HepG2 (cell line): Measurements from ENCODE around the gene PTPRE. TPM values are rescaled to one million over a fixed set of nuclear protein-coding genes. Genes with fewer than 3 reads are reported as not detected.

Experiments used
- ATAC-seq: fragments of 200-7000 bp; cut with Tn5 transposase; 3 replicates; pipeline ENCODE4 v1.9.1; 2020; ENCODE audit warnings: mild to moderate bottlenecking, moderate library complexity
- BruUV-seq: library from RNA; stranded (reverse); fragments of 400-500 nt; replicated peaks from 2 replicates; lab custom pipeline; 2021; lab: Mats Ljungman, UMichigan
- CTCF ChIA-PET: fragments of 300-600 bp; formaldehyde crosslinking; extraction: SDS; loops from one replicate; lab custom pipeline; 2021; ENCODE audit warnings: low total read pairs, inconsistent platforms, low intra/inter-chr PET ratio; lab: Yijun Ruan, JAX
- POLR2A ChIA-PET: fragments of 350-600 bp; sonication (Branson Sonifier 250); formaldehyde crosslinking; loops from one replicate; lab custom pipeline; 2020; ENCODE audit warnings: antibody characterized with exemption, inconsistent platforms; lab: Yijun Ruan, JAX
- DNase-seq: peaks from one replicate; pipeline ENCODE4 v3.0.0-alpha.2; 2015; ENCODE audit warnings: low spot score
- FAIRE-seq: peaks from 3 replicates; lab custom pipeline; 2011; peaks lifted over from hg19 to GRCh38; lab: Jason Lieb, UNC
- H2AFZ ChIP-seq: one replicate; pipeline ENCODE4 v1.6.1; 2011; ENCODE audit warnings: low read length, inconsistent platforms
- H3K27ac ChIP-seq: fragments of 300-600 bp; 3 replicates; pipeline ENCODE4 v1.8.0; 2011; ENCODE audit warnings: mixed run types, mild to moderate bottlenecking, mixed read lengths, low read length, inconsistent platforms; ENCODE audit not compliant: insufficient read depth; ENCODE audit errors: extremely low read length
- H3K27me3 ChIP-seq, 2 experiments: fragments of 200-600 bp in 1 of 2; 2 replicates in 1 of 2; 3 replicates in 1 of 2; pipeline versions ENCODE4 v1.6.0 to v1.8.0; 2011; ENCODE audit warnings: low read length in 2 of 2, mild to moderate bottlenecking in 2 of 2, moderate library complexity in 2 of 2, inconsistent platforms in 1 of 2; ENCODE audit not compliant: insufficient read depth in 2 of 2, control insufficient read depth in 1 of 2
- H3K36me3 ChIP-seq, 2 experiments: fragments of 200-600 bp in 1 of 2; replicated peaks in 1 of 2; 2 replicates in 1 of 2; 3 replicates in 1 of 2; pipeline versions ENCODE4 v1.5.1 to v1.8.0; 2011; ENCODE audit warnings: low read length in 2 of 2, inconsistent platforms in 1 of 2; ENCODE audit not compliant: insufficient read depth in 2 of 2, control insufficient read depth in 1 of 2
- H3K4me1 ChIP-seq: 2 replicates; pipeline ENCODE4 v1.5.1; 2012; ENCODE audit warnings: low read length, inconsistent platforms; ENCODE audit not compliant: insufficient read depth
- H3K4me2 ChIP-seq: 2 replicates; pipeline ENCODE4 v1.6.0; 2011; ENCODE audit warnings: low read depth, low read length, inconsistent platforms
- H3K4me3 ChIP-seq, 3 experiments: fragments of 200-600 bp in 1 of 3; sonication (generic), shearing (Covaris generic) in 1 of 3; replicated peaks in 1 of 3; 2 replicates each; pipeline ENCODE4 v1.5.1; 2011 to 2016; ENCODE audit warnings: low read length in 3 of 3, inconsistent platforms in 2 of 3, low read depth in 2 of 3, mild to moderate bottlenecking in 2 of 3, control low read depth in 1 of 3, mixed read lengths in 1 of 3; ENCODE audit not compliant: insufficient read depth in 1 of 3
- H3K79me2 ChIP-seq: one replicate; pipeline ENCODE4 v1.6.1; 2011; ENCODE audit warnings: low read length, inconsistent platforms; ENCODE audit not compliant: insufficient read depth
- H3K9ac ChIP-seq: 2 replicates; pipeline ENCODE4 v1.6.0; 2011; ENCODE audit warnings: mild to moderate bottlenecking, low read depth, low read length, inconsistent platforms; ENCODE audit not compliant: insufficient read depth
- H3K9me3 ChIP-seq: 2 replicates; pipeline ENCODE4 v1.5.1; 2012; ENCODE audit warnings: mild to moderate bottlenecking, low read length
- H4K20me1 ChIP-seq: 2 replicates; pipeline ENCODE4 v1.6.0; 2011; ENCODE audit warnings: inconsistent platforms, mild to moderate bottlenecking, low read length, moderate library complexity; ENCODE audit not compliant: insufficient read depth
- AGO1 ChIP-seq: fragments of 200-400 bp; formaldehyde crosslinking; IDR thresholded peaks from 2 replicates; pipeline ENCODE4 v1.6.1; 2017; ENCODE audit warnings: mild to moderate bottlenecking, low read depth, low read length, moderate library complexity; ENCODE audit not compliant: poor library complexity, severe bottlenecking
- AGO2 ChIP-seq: fragments of 200-400 bp; formaldehyde crosslinking; optimal IDR thresholded peaks from 2 replicates; pipeline ENCODE3; 2017; ENCODE audit warnings: mild to moderate bottlenecking, low read depth, low read length, moderate library complexity
- ATF7-NPFF ChIP-seq: sonication (generic); formaldehyde crosslinking; IDR thresholded peaks from 2 replicates; pipeline ENCODE4 v1.8.1; 2023; ENCODE audit warnings: mild to moderate bottlenecking, low read depth, missing genetic modification reagents, moderate library complexity
- DR1 ChIP-seq: sonication (generic); formaldehyde crosslinking; IDR thresholded peaks from 2 replicates; pipeline ENCODE4 v1.8.0; 2021; ENCODE audit warnings: mild to moderate bottlenecking, missing genetic modification reagents, inconsistent platforms
- FOSL2 ChIP-seq: sonication (generic); formaldehyde crosslinking; IDR thresholded peaks from 2 replicates; pipeline ENCODE4 v1.4.0; 2020; ENCODE audit warnings: missing genetic modification reagents
- ZFP37 ChIP-seq: sonication (generic); formaldehyde crosslinking; IDR thresholded peaks from 2 replicates; pipeline ENCODE4 v1.4.0; 2020; ENCODE audit warnings: missing genetic modification reagents, borderline replicate concordance
- ZNF331 ChIP-seq: sonication (generic); formaldehyde crosslinking; IDR thresholded peaks from 2 replicates; pipeline ENCODE4 v1.4.0; 2020; ENCODE audit warnings: missing genetic modification reagents
- ZNF543 ChIP-seq: sonication (generic); formaldehyde crosslinking; IDR thresholded peaks from 2 replicates; pipeline ENCODE4 v1.4.0; 2020; ENCODE audit warnings: mild to moderate bottlenecking, missing genetic modification reagents
- ZNF615 ChIP-seq: sonication (generic); formaldehyde crosslinking; IDR thresholded peaks from 2 replicates; pipeline ENCODE4 v1.5.0; 2020; ENCODE audit warnings: mild to moderate bottlenecking, missing genetic modification reagents, borderline replicate concordance
- WGBS: methylation state at CpG from one replicate; pipeline ENCODE4 v1.1.6; 2017; ENCODE audit warnings: low lambda C conversion rate; 5-methylcytosine and 5-hydroxymethylcytosine counted together
- in situ Hi-C: cut with HindIII; loops from 2 replicates; pipeline ENCODE4 v1.10.0; 2017; ENCODE audit warnings: low pct_unique_long_range_greater_than_20kb; ENCODE audit not compliant: extremely low pct_ligation_motif_present
- intact Hi-C: fragments of 100-400 bp; cut with micrococcal nuclease; formaldehyde crosslinking; loops from one replicate; pipeline ENCODE4 v1.10.0; 2022; ENCODE audit not compliant: unreplicated experiment
- polyA plus RNA-seq, 8 experiments: library from polyadenylated mRNA; depleted of rRNA in 3 of 8; stranded (reverse) in 7 of 8; unstranded in 1 of 8; fragments of >200 nt; fragmentation: Illumina TruSeq in 4 of 8; extraction: Trizol in 4 of 8; gene quantifications; 2 replicates each; pipeline versions ENCODE4 v1.2.1 to v1.2.3, GENCODE V29; 2011 to 2016; ENCODE audit warnings: low read depth in 4 of 8, missing spikeins in 1 of 8, mixed read lengths in 1 of 8; ENCODE audit not compliant: insufficient read depth in 1 of 8
- total RNA-seq, 5 experiments: library from RNA; depleted of rRNA; stranded (reverse); fragments of >200 nt; fragmentation: Illumina TruSeq; extraction: Trizol; gene quantifications; 2 replicates each; pipeline ENCODE4 v1.2.3, GENCODE V29; 2016; ENCODE audit warnings: low read depth in 1 of 5
- TF ChIP-seq, protein P1 (sequence below): sonication (generic); formaldehyde crosslinking; IDR thresholded peaks from 2 replicates; pipeline ENCODE4 v1.4.0; 2020; ENCODE audit warnings: missing genetic modification reagents
- TF ChIP-seq, protein P2 (sequence below): sonication (generic); formaldehyde crosslinking; IDR thresholded peaks from 2 replicates; pipeline ENCODE4 v1.4.0; 2020; ENCODE audit warnings: missing genetic modification reagents, borderline replicate concordance
- TF ChIP-seq, protein P3 (sequence below): IDR thresholded peaks from 2 replicates; pipeline ENCODE4 v1.6.1; 2016; ENCODE audit warnings: control low read depth
- TF ChIP-seq, protein P4 (sequence below): sonication (generic); formaldehyde crosslinking; IDR thresholded peaks from 2 replicates; pipeline ENCODE4 v1.5.1; 2020; ENCODE audit warnings: missing genetic modification reagents, mild to moderate bottlenecking, borderline replicate concordance

The PTPRE gene
- total and polyA plus RNA-seq, 2 of the 13 experiments (the other 11 are each of a cell fraction or from before 2014, with no cell fraction given), result 0.01 to 0.02 TPM

DNA sequence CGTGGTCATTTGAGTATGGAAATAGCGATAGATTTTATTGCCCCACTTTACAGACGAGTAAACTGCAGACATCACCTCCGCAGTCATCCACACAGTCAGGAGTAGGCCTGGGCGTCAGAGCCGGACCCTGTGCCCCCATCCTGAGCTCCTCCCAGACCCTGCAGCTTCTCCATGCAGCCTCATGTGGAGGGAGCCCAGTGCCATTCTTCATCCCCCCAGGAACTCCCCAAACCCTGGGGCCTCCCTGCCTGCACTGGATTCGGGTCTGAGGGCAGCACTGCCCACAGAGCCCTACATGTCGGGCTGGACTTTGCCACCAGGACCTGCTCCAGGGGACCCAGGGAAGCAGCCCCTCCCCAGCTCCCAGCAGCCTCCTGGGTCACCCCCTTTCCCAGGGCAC, 118.5 kb downstream of the PTPRE start (continued):
- TF ChIP-seq, protein P1, sequence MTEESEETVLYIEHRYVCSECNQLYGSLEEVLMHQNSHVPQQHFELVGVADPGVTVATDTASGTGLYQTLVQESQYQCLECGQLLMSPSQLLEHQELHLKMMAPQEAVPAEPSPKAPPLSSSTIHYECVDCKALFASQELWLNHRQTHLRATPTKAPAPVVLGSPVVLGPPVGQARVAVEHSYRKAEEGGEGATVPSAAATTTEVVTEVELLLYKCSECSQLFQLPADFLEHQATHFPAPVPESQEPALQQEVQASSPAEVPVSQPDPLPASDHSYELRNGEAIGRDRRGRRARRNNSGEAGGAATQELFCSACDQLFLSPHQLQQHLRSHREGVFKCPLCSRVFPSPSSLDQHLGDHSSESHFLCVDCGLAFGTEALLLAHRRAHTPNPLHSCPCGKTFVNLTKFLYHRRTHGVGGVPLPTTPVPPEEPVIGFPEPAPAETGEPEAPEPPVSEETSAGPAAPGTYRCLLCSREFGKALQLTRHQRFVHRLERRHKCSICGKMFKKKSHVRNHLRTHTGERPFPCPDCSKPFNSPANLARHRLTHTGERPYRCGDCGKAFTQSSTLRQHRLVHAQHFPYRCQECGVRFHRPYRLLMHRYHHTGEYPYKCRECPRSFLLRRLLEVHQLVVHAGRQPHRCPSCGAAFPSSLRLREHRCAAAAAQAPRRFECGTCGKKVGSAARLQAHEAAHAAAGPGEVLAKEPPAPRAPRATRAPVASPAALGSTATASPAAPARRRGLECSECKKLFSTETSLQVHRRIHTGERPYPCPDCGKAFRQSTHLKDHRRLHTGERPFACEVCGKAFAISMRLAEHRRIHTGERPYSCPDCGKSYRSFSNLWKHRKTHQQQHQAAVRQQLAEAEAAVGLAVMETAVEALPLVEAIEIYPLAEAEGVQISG (CRISPR knock-in tag), result no peak
- TF ChIP-seq FOSL2 (CRISPR knock-in tag) (no peak), AGO1 (no peak)

DNA sequence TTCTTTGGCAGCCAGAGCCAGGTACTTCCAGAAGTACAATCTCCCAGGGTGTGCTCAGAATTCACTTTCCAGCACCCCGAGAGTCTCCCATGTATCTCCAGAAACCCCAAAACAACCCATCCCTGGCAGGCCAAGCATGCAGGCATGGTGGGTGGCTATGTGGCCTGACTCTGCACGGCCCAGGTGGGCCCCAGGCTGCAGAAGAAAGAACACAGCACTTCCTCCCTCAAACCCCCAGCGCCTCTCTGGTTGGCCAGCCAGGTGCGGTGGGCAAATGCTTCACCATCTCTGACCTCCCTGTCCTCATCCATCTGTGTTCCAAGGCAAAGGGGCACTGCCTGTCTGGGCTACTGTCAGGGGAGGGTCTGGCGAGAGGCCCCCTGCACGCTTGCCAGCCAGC, 119.0 kb downstream of the PTPRE start:
- H3K27ac ChIP-seq, result no peak overlapping the region
- no peaks in the 10 kb centered on the region for H3K4me1 ChIP-seq
- no peak for DNase-seq
- H3K4me2 ChIP-seq, result no peak overlapping the region
- H4K20me1 ChIP-seq, result no peaks in the 10 kb centered on the region
- H3K9me3 ChIP-seq, result no peaks in the 10 kb centered on the region
- POLR2A ChIA-PET, result no interaction called here
- H3K27me3 ChIP-seq, result peaks cover 7 to 51% of the 10 kb centered on the region in 2 experiments; a peak in 4 of 5 replicates
- no peak overlapping the region for H3K4me3 ChIP-seq
- 12% methylated on average over 4 of the region's 6 CpGs for WGBS
- no TSS peak for BruUV-seq
- H2AFZ ChIP-seq, result no peak overlapping the region
- intact Hi-C loops (no loop called here), in situ Hi-C loops (no loop called here)
- CTCF ChIA-PET, result no interaction called here
- FAIRE-seq, result no peak
- ATAC-seq, result no peak
- H3K79me2 ChIP-seq, result no peaks in the 10 kb centered on the region
- no peaks in the 10 kb centered on the region for H3K36me3 ChIP-seq
- TF ChIP-seq ATF7-NPFF (CRISPR knock-in tag), result no peak
- no peak for TF ChIP-seq ZNF543 (CRISPR knock-in tag)
- TF ChIP-seq, protein P2, sequence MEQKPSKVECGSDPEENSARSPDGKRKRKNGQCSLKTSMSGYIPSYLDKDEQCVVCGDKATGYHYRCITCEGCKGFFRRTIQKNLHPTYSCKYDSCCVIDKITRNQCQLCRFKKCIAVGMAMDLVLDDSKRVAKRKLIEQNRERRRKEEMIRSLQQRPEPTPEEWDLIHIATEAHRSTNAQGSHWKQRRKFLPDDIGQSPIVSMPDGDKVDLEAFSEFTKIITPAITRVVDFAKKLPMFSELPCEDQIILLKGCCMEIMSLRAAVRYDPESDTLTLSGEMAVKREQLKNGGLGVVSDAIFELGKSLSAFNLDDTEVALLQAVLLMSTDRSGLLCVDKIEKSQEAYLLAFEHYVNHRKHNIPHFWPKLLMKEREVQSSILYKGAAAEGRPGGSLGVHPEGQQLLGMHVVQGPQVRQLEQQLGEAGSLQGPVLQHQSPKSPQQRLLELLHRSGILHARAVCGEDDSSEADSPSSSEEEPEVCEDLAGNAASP (CRISPR knock-in tag), result no peak
- TF ChIP-seq, protein P3, sequence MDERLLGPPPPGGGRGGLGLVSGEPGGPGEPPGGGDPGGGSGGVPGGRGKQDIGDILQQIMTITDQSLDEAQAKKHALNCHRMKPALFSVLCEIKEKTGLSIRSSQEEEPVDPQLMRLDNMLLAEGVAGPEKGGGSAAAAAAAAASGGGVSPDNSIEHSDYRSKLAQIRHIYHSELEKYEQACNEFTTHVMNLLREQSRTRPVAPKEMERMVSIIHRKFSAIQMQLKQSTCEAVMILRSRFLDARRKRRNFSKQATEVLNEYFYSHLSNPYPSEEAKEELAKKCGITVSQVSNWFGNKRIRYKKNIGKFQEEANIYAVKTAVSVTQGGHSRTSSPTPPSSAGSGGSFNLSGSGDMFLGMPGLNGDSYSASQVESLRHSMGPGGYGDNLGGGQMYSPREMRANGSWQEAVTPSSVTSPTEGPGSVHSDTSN (CRISPR knock-in tag), result no peak
- no peak for TF ChIP-seq DR1
- no peak for TF ChIP-seq ZFP37
- no peak for TF ChIP-seq AGO2
- TF ChIP-seq, protein P4, sequence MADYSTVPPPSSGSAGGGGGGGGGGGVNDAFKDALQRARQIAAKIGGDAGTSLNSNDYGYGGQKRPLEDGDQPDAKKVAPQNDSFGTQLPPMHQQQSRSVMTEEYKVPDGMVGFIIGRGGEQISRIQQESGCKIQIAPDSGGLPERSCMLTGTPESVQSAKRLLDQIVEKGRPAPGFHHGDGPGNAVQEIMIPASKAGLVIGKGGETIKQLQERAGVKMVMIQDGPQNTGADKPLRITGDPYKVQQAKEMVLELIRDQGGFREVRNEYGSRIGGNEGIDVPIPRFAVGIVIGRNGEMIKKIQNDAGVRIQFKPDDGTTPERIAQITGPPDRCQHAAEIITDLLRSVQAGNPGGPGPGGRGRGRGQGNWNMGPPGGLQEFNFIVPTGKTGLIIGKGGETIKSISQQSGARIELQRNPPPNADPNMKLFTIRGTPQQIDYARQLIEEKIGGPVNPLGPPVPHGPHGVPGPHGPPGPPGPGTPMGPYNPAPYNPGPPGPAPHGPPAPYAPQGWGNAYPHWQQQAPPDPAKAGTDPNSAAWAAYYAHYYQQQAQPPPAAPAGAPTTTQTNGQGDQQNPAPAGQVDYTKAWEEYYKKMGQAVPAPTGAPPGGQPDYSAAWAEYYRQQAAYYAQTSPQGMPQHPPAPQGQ (CRISPR knock-in tag), result no peak
- no peak for TF ChIP-seq ZNF615 (CRISPR knock-in tag)
- no peak for TF ChIP-seq ZNF331 (CRISPR knock-in tag)
- H3K9ac ChIP-seq, result no peak overlapping the region
